AG08396 (cell line): Measurements from ENCODE around the gene CLK2.
"Not testable (repeated sequence)": the region's sequence is repeated elsewhere in the genome, so short reads cannot be mapped to it uniquely, and the experiment has no call there.

Experiments
- DNase-seq: peaks from one replicate; pipeline ENCODE4 v3.0.0; 2012; ENCODE audit warnings: low spot score, mixed read lengths

The CLK2 gene

GRCh38 chr1:155267373-155267772, 5.9 kb downstream of the CLK2 start:
- no peak for DNase-seq

- no peak for DNase-seq
These were observed 6.8 kb downstream of the CLK2 start for GRCh38 chr1:155266553-155266952.

- no peak for DNase-seq
These were observed 10.2 kb downstream of the CLK2 start for GRCh38 chr1:155263067-155263466.

GRCh38 chr1:155261852-155262673, 11.2 kb downstream of the CLK2 start, which contains the start of gene SCAMP3:
Gene SCAMP3 (minus strand): TSS chr1:155262360. CDS start chr1:155262151, 209 bp downstream.
- DNase-seq, result peak; percentile 97

- peak; percentile 35 for DNase-seq
These were observed 11.8 kb downstream of the CLK2 start for GRCh38 chr1:155261493-155261851.

GRCh38 chr1:155260276-155260675, 13.0 kb downstream of the CLK2 start:
- no peak for DNase-seq

GRCh38 chr1:155256058-155256852, 17.0 kb downstream of the CLK2 start:
- no peak for DNase-seq

GRCh38 chr1:155255243-155256007, 17.9 kb downstream of the CLK2 start, which contains the start of gene ENTREP3:
Gene ENTREP3 (minus strand): TSS chr1:155255483. CDS start chr1:155254877, 606 bp downstream.
- peak; percentile 92 for DNase-seq

- DNase-seq, result peak; percentile 52
These were observed 18.5 kb downstream of the CLK2 start for GRCh38 chr1:155254714-155255242.

GRCh38 chr1:155254228-155254713, 19.0 kb downstream of the CLK2 start:
- peak; percentile 32 for DNase-seq

- no peak for DNase-seq
These were observed 19.5 kb downstream of the CLK2 start for GRCh38 chr1:155253797-155254196.

- no peak for DNase-seq
These were observed 20.1 kb downstream of the CLK2 start for GRCh38 chr1:155253208-155253607.

- DNase-seq, result no peak
These were observed 21.7 kb downstream of the CLK2 start for GRCh38 chr1:155251566-155251965.

GRCh38 chr1:155250633-155251449, 22.5 kb downstream of the CLK2 start:
- DNase-seq, result peak; percentile 96

GRCh38 chr1:155250246-155250632, 23.1 kb downstream of the CLK2 start:
- DNase-seq, result no peak

- DNase-seq, result no peak
These were observed 25.4 kb downstream of the CLK2 start for GRCh38 chr1:155247667-155248553.

- DNase-seq, result not testable (repeated sequence)
These were observed 26.5 kb downstream of the CLK2 start for GRCh38 chr1:155246796-155247195.

- no peak for DNase-seq
These were observed 28.2 kb downstream of the CLK2 start for GRCh38 chr1:155245163-155245524.

- peak; percentile 93 for DNase-seq
These were observed 28.7 kb downstream of the CLK2 start for GRCh38 chr1:155244368-155245162.
